Astrocyte of the cerebellum (primary cell): Measurements from ENCODE around the gene GJC2.
"Not testable (repeated sequence)": the region's sequence is repeated elsewhere in the genome, so short reads cannot be mapped to it uniquely, and the experiment has no call there.

Source experiments
- DNase-seq: peaks from one replicate; pipeline ENCODE4 v3.0.0-alpha.2; 2011; ENCODE audit warnings: low read depth
- H3K4me3 ChIP-seq: 2 replicates; pipeline ENCODE4 v1.5.1; 2011; ENCODE audit warnings: mild to moderate bottlenecking, low read depth, low read length, moderate library complexity
- CTCF ChIP-seq: IDR thresholded peaks from 2 replicates; pipeline ENCODE4 v1.5.1; 2012; ENCODE audit warnings: low read length, low read depth, moderate library complexity, mild to moderate bottlenecking; ENCODE audit errors: missing control alignments
- in situ Hi-C: cut with HindIII; loops from 2 replicates; pipeline ENCODE4 v1.10.0; 2017; ENCODE audit warnings: low sequenced_read_pairs

Gene GJC2

GRCh38 chr1:228182296-228183030 lies 32.7 kb downstream of the GJC2 start:
- TF ChIP-seq CTCF = no peak
- no peak overlapping the region for H3K4me3 ChIP-seq
- in situ Hi-C loops = loop anchor here (10.0 kb wide), 1 partner anchor 58 kb away; no protein-coding TSS in a partner anchor
- no peak for DNase-seq

GRCh38 chr1:228184152-228184551 lies 34.4 kb downstream of the GJC2 start:
- DNase-seq = no peak
- in situ Hi-C loops = loop anchor here (10.0 kb wide), 1 partner anchor 59 kb away; no protein-coding TSS in a partner anchor
- no peak overlapping the region for H3K4me3 ChIP-seq

GRCh38 chr1:228185641-228185965 lies 35.9 kb downstream of the GJC2 start:
- in situ Hi-C loops = loop anchor here (10.0 kb wide), 1 partner anchor 61 kb away; no protein-coding TSS in a partner anchor
- H3K4me3 ChIP-seq = no peak overlapping the region
- TF ChIP-seq CTCF = no peak
- DNase-seq = no peak

More at GRCh38 chr1:228184152-228184551, 34.4 kb downstream of the GJC2 start:
- TF ChIP-seq CTCF = no peak

- in situ Hi-C loops = loop anchor here (10.0 kb wide), 1 partner anchor 63 kb away; no protein-coding TSS in a partner anchor
- not testable (repeated sequence) for DNase-seq, H3K4me3 ChIP-seq
Observed at GRCh38 chr1:228188249-228188648, 38.5 kb downstream of the GJC2 start.

GRCh38 chr1:228190182-228190581 lies 40.5 kb downstream of the GJC2 start:
- DNase-seq = no peak
- no peak for TF ChIP-seq CTCF
- in situ Hi-C loops = no loop called here
- H3K4me3 ChIP-seq = no peak overlapping the region

GRCh38 chr1:228190778-228191177 lies 41.0 kb downstream of the GJC2 start:
- H3K4me3 ChIP-seq = no peak overlapping the region
- in situ Hi-C loops = no loop called here
- no peak for DNase-seq
- no peak for TF ChIP-seq CTCF

GRCh38 chr1:228194436-228194835 lies 44.7 kb downstream of the GJC2 start:
- TF ChIP-seq CTCF = no peak
- no peak for DNase-seq
- H3K4me3 ChIP-seq = no peak overlapping the region
- in situ Hi-C loops = no loop called here
